HepG2 (cell line): ENCODE data around the gene GPR68. TPM values are rescaled to one million over a fixed set of nuclear protein-coding genes. Genes with fewer than 3 reads are reported as not detected.

Experiments used
- ATAC-seq: fragments of 200-7000 bp; cut with Tn5 transposase; 3 replicates; pipeline ENCODE4 v1.9.1; 2020; ENCODE audit warnings: mild to moderate bottlenecking, moderate library complexity
- BruUV-seq: library from RNA; stranded (reverse); fragments of 400-500 nt; replicated peaks from 2 replicates; lab custom pipeline; 2021; lab: Mats Ljungman, UMichigan
- CTCF ChIA-PET: fragments of 300-600 bp; formaldehyde crosslinking; extraction: SDS; loops from one replicate; lab custom pipeline; 2021; ENCODE audit warnings: low total read pairs, inconsistent platforms, low intra/inter-chr PET ratio; lab: Yijun Ruan, JAX
- POLR2A ChIA-PET: fragments of 350-600 bp; sonication (Branson Sonifier 250); formaldehyde crosslinking; loops from one replicate; lab custom pipeline; 2020; ENCODE audit warnings: antibody characterized with exemption, inconsistent platforms; lab: Yijun Ruan, JAX
- DNase-seq: peaks from one replicate; pipeline ENCODE4 v3.0.0-alpha.2; 2015; ENCODE audit warnings: low spot score
- FAIRE-seq: peaks from 3 replicates; lab custom pipeline; 2011; peaks lifted over from hg19 to GRCh38; lab: Jason Lieb, UNC
- H2AFZ ChIP-seq: one replicate; pipeline ENCODE4 v1.6.1; 2011; ENCODE audit warnings: low read length, inconsistent platforms
- H3K27ac ChIP-seq: fragments of 300-600 bp; 3 replicates; pipeline ENCODE4 v1.8.0; 2011; ENCODE audit warnings: mixed run types, mild to moderate bottlenecking, mixed read lengths, low read length, inconsistent platforms; ENCODE audit not compliant: insufficient read depth; ENCODE audit errors: extremely low read length
- H3K27me3 ChIP-seq, 2 experiments: fragments of 200-600 bp in 1 of 2; 2 replicates in 1 of 2; 3 replicates in 1 of 2; pipeline versions ENCODE4 v1.6.0 to v1.8.0; 2011; ENCODE audit warnings: low read length in 2 of 2, mild to moderate bottlenecking in 2 of 2, moderate library complexity in 2 of 2, inconsistent platforms in 1 of 2; ENCODE audit not compliant: insufficient read depth in 2 of 2, control insufficient read depth in 1 of 2
- H3K36me3 ChIP-seq, 2 experiments: fragments of 200-600 bp in 1 of 2; replicated peaks in 1 of 2; 2 replicates in 1 of 2; 3 replicates in 1 of 2; pipeline versions ENCODE4 v1.5.1 to v1.8.0; 2011; ENCODE audit warnings: low read length in 2 of 2, inconsistent platforms in 1 of 2; ENCODE audit not compliant: insufficient read depth in 2 of 2, control insufficient read depth in 1 of 2
- H3K4me1 ChIP-seq: 2 replicates; pipeline ENCODE4 v1.5.1; 2012; ENCODE audit warnings: low read length, inconsistent platforms; ENCODE audit not compliant: insufficient read depth
- H3K4me2 ChIP-seq: 2 replicates; pipeline ENCODE4 v1.6.0; 2011; ENCODE audit warnings: low read depth, low read length, inconsistent platforms
- H3K4me3 ChIP-seq, 3 experiments: fragments of 200-600 bp in 1 of 3; sonication (generic), shearing (Covaris generic) in 1 of 3; replicated peaks in 1 of 3; 2 replicates each; pipeline ENCODE4 v1.5.1; 2011 to 2016; ENCODE audit warnings: low read length in 3 of 3, inconsistent platforms in 2 of 3, low read depth in 2 of 3, mild to moderate bottlenecking in 2 of 3, control low read depth in 1 of 3, mixed read lengths in 1 of 3; ENCODE audit not compliant: insufficient read depth in 1 of 3
- H3K79me2 ChIP-seq: one replicate; pipeline ENCODE4 v1.6.1; 2011; ENCODE audit warnings: low read length, inconsistent platforms; ENCODE audit not compliant: insufficient read depth
- H3K9ac ChIP-seq: 2 replicates; pipeline ENCODE4 v1.6.0; 2011; ENCODE audit warnings: mild to moderate bottlenecking, low read depth, low read length, inconsistent platforms; ENCODE audit not compliant: insufficient read depth
- H3K9me3 ChIP-seq: 2 replicates; pipeline ENCODE4 v1.5.1; 2012; ENCODE audit warnings: mild to moderate bottlenecking, low read length
- H4K20me1 ChIP-seq: 2 replicates; pipeline ENCODE4 v1.6.0; 2011; ENCODE audit warnings: inconsistent platforms, mild to moderate bottlenecking, low read length, moderate library complexity; ENCODE audit not compliant: insufficient read depth
- DMTF1 ChIP-seq: sonication (generic); formaldehyde crosslinking; IDR thresholded peaks from 2 replicates; pipeline ENCODE4 v1.4.0; 2020; ENCODE audit warnings: mild to moderate bottlenecking, missing genetic modification reagents
- GMEB2 ChIP-seq: IDR thresholded peaks from 2 replicates; pipeline ENCODE4 v1.6.1; 2016; ENCODE audit warnings: missing biosample characterization, missing genetic modification reagents, low read depth
- PRDM10 ChIP-seq: sonication (generic); formaldehyde crosslinking; IDR thresholded peaks from 2 replicates; pipeline ENCODE4 v1.4.0; 2020; ENCODE audit warnings: low read depth, missing genetic modification reagents
- PRDM4 ChIP-seq: sonication (generic); formaldehyde crosslinking; IDR thresholded peaks from 2 replicates; pipeline ENCODE4 v1.9.0; 2021; ENCODE audit warnings: missing genetic modification reagents, borderline replicate concordance
- RARA ChIP-seq: IDR thresholded peaks from 2 replicates; pipeline ENCODE4 v1.6.1; 2016; ENCODE audit warnings: missing genetic modification reagents, missing compliant biosample characterization
- SALL1 ChIP-seq: sonication (generic); formaldehyde crosslinking; IDR thresholded peaks from 2 replicates; pipeline ENCODE4 v1.8.0; 2022; ENCODE audit warnings: mild to moderate bottlenecking, missing genetic modification reagents
- SKI ChIP-seq: fragments of 450-650 bp; IDR thresholded peaks from one replicate; pipeline ENCODE4 v1.6.1; 2018; ENCODE audit warnings: mild to moderate bottlenecking; ENCODE audit not compliant: partially characterized antibody
- SRSF9 ChIP-seq: fragments of 200-400 bp; formaldehyde crosslinking; IDR thresholded peaks from 2 replicates; pipeline ENCODE4 v1.6.1; 2018; ENCODE audit warnings: borderline replicate concordance, mild to moderate bottlenecking, low read depth, low read length; ENCODE audit not compliant: insufficient read depth, poor library complexity, severe bottlenecking
- SRY ChIP-seq: sonication (generic); formaldehyde crosslinking; IDR thresholded peaks from 2 replicates; pipeline ENCODE4 v1.8.0; 2022; ENCODE audit warnings: mild to moderate bottlenecking, missing genetic modification reagents
- ZNF24 ChIP-seq: fragments of 450-650 bp; IDR thresholded peaks from 2 replicates; pipeline ENCODE4 v1.6.1; 2017; ENCODE audit warnings: antibody characterized with exemption, mild to moderate bottlenecking
- ZNF574 ChIP-seq: sonication (generic); formaldehyde crosslinking; IDR thresholded peaks from 2 replicates; pipeline ENCODE4 v1.4.0; 2020; ENCODE audit warnings: missing genetic modification reagents
- WGBS: methylation state at CpG from one replicate; pipeline ENCODE4 v1.1.6; 2017; ENCODE audit warnings: low lambda C conversion rate; 5-methylcytosine and 5-hydroxymethylcytosine counted together
- in situ Hi-C: cut with HindIII; loops from 2 replicates; pipeline ENCODE4 v1.10.0; 2017; ENCODE audit warnings: low pct_unique_long_range_greater_than_20kb; ENCODE audit not compliant: extremely low pct_ligation_motif_present
- intact Hi-C: fragments of 100-400 bp; cut with micrococcal nuclease; formaldehyde crosslinking; loops from one replicate; pipeline ENCODE4 v1.10.0; 2022; ENCODE audit not compliant: unreplicated experiment
- polyA plus RNA-seq, 8 experiments: library from polyadenylated mRNA; depleted of rRNA in 3 of 8; stranded (reverse) in 7 of 8; unstranded in 1 of 8; fragments of >200 nt; fragmentation: Illumina TruSeq in 4 of 8; extraction: Trizol in 4 of 8; gene quantifications; 2 replicates each; pipeline versions ENCODE4 v1.2.1 to v1.2.3, GENCODE V29; 2011 to 2016; ENCODE audit warnings: low read depth in 4 of 8, missing spikeins in 1 of 8, mixed read lengths in 1 of 8; ENCODE audit not compliant: insufficient read depth in 1 of 8
- total RNA-seq, 5 experiments: library from RNA; depleted of rRNA; stranded (reverse); fragments of >200 nt; fragmentation: Illumina TruSeq; extraction: Trizol; gene quantifications; 2 replicates each; pipeline ENCODE4 v1.2.3, GENCODE V29; 2016; ENCODE audit warnings: low read depth in 1 of 5

The GPR68 gene
- total and polyA plus RNA-seq, 2 of the 13 experiments (the other 11 are each of a cell fraction or from before 2014, with no cell fraction given) = not detected

GRCh38 chr14:91205459-91205858, 39.0 kb downstream of the GPR68 start:
- intact Hi-C loops = no loop called here
- no peaks in the 10 kb centered on the region for H3K79me2 ChIP-seq
- no peaks in the 10 kb centered on the region for H3K4me1 ChIP-seq
- peaks cover 5 to 43% of the 10 kb centered on the region in 2 experiments for H3K36me3 ChIP-seq
- no peak overlapping the region for H3K9ac ChIP-seq
- ATAC-seq (no peak), DNase-seq (no peak)
- no peaks in the 10 kb centered on the region for H4K20me1 ChIP-seq
- POLR2A ChIA-PET = no interaction called here
- peaks cover 6% of the 10 kb centered on the region; the same call in 1 of the 2 replicates for H3K9me3 ChIP-seq
- H3K4me2 ChIP-seq = no peak overlapping the region
- TF ChIP-seq RARA (no peak), SALL1 (CRISPR knock-in tag) (no peak), SRY (CRISPR knock-in tag) (no peak), ZNF574 (CRISPR knock-in tag) (no peak), DMTF1 (CRISPR knock-in tag) (no peak), GMEB2 (CRISPR knock-in tag) (no peak), PRDM4 (no peak), PRDM10 (CRISPR knock-in tag) (no peak), SKI (no peak), SRSF9 (no peak), ZNF24 (no peak)
- TF ChIP-seq, all 625 proteins: peak for 0
- Histone ChIP-seq H2AFZ (no peak overlapping the region), H3K4me3 (no peak overlapping the region), H3K27me3 (no peaks in the 10 kb centered on the region), H3K27ac (no peak overlapping the region)
- no TSS peak for BruUV-seq
- no peak for FAIRE-seq
- CTCF ChIA-PET = no interaction called here
- WGBS = 93% methylated on average over 7 of the region's 7 CpGs
- in situ Hi-C loops = no loop called here
